Medulla oblongata (tissue), 1 donor: Measurements from ENCODE around the gene JAKMIP1.
"Not testable (repeated sequence)": the region's sequence is repeated elsewhere in the genome, so short reads cannot be mapped to it uniquely, and the experiment has no call there.

Experiments
- DNase-seq: peaks from one replicate; pipeline ENCODE4 v3.0.0-alpha.2; 2015; ENCODE audit errors: extremely low spot score

Gene JAKMIP1

GRCh38 chr4:6229095-6229494 lies 28.7 kb upstream of the JAKMIP1 start:
- DNase-seq, result peak; percentile 92

- no peak for DNase-seq
These were observed 28.1 kb upstream of the JAKMIP1 start for GRCh38 chr4:6228158-6229067.

GRCh38 chr4:6227412-6228157 lies 27.2 kb upstream of the JAKMIP1 start:
- DNase-seq, result no peak

- no peak for DNase-seq
These were observed 26.2 kb upstream of the JAKMIP1 start for GRCh38 chr4:6226506-6226905.

- no peak for DNase-seq
These were observed 25.1 kb upstream of the JAKMIP1 start for GRCh38 chr4:6225469-6225868.

GRCh38 chr4:6224735-6225134 lies 24.4 kb upstream of the JAKMIP1 start:
- DNase-seq, result no peak

GRCh38 chr4:6222761-6223292 lies 22.5 kb upstream of the JAKMIP1 start:
- peak; percentile 60 for DNase-seq

- peak; percentile 75 for DNase-seq
These were observed 21.8 kb upstream of the JAKMIP1 start for GRCh38 chr4:6221851-6222760.

GRCh38 chr4:6221301-6221850 lies 21.0 kb upstream of the JAKMIP1 start:
- DNase-seq, result no peak

GRCh38 chr4:6217716-6218381 lies 17.5 kb upstream of the JAKMIP1 start:
- no peak for DNase-seq

- DNase-seq, result no peak
These were observed 16.2 kb upstream of the JAKMIP1 start for GRCh38 chr4:6216588-6216987.

GRCh38 chr4:6209921-6210320 lies 9.6 kb upstream of the JAKMIP1 start:
- no peak for DNase-seq

- DNase-seq, result not testable (repeated sequence)
These were observed 8.9 kb upstream of the JAKMIP1 start for GRCh38 chr4:6209291-6209690.

- no peak for DNase-seq
These were observed 8.1 kb upstream of the JAKMIP1 start for GRCh38 chr4:6208416-6208815.

GRCh38 chr4:6207602-6208001 lies 7.3 kb upstream of the JAKMIP1 start:
- no peak for DNase-seq

GRCh38 chr4:6206771-6207290 lies 6.5 kb upstream of the JAKMIP1 start:
- no peak for DNase-seq

- no peak for DNase-seq
These were observed 5.6 kb upstream of the JAKMIP1 start for GRCh38 chr4:6205973-6206372.

GRCh38 chr4:6205567-6205931 lies 5.2 kb upstream of the JAKMIP1 start:
- DNase-seq, result no peak

GRCh38 chr4:6204871-6205566 lies 4.7 kb upstream of the JAKMIP1 start:
- no peak for DNase-seq

- DNase-seq, result no peak
These were observed 3.7 kb upstream of the JAKMIP1 start for GRCh38 chr4:6204098-6204497.
